Stimulated activated CD4-positive, alpha-beta T cell treated with anti-CD3 and anti-CD28 coated beads, TNF-alpha, amount 100 ng/mL, for 48 hours (primary cell): ENCODE results near the gene ANKRD10.

Experiments used
- DNase-seq, 3 donors: peaks; one replicate each; pipeline ENCODE4 v3.0.0-alpha.2; 2020; ENCODE audit warnings: low read depth in 3 of 3

Gene ANKRD10

GRCh38 chr13:110914331-110915056, 375 bp downstream of the ANKRD10 start:
- DNase-seq = peak; percentile 47 to 71 (median 60)

- no peak for DNase-seq
These were observed 863 bp downstream of the ANKRD10 start for GRCh38 chr13:110914081-110914330.

GRCh38 chr13:110913322-110914080, 1.4 kb downstream of the ANKRD10 start:
- no peak for DNase-seq

- DNase-seq = no peak
These were observed 2.2 kb downstream of the ANKRD10 start for GRCh38 chr13:110912651-110913051.

GRCh38 chr13:110911880-110912279, 3.0 kb downstream of the ANKRD10 start:
- DNase-seq = no peak

- DNase-seq = no peak
These were observed 4.6 kb downstream of the ANKRD10 start for GRCh38 chr13:110910013-110910890.

GRCh38 chr13:110907951-110908898, 6.6 kb downstream of the ANKRD10 start:
- no peak for DNase-seq

- no peak for DNase-seq
These were observed 7.6 kb downstream of the ANKRD10 start for GRCh38 chr13:110907301-110907700.

- DNase-seq = no peak
These were observed 10.1 kb downstream of the ANKRD10 start for GRCh38 chr13:110904748-110905147.

- DNase-seq = no peak
These were observed 12.5 kb downstream of the ANKRD10 start for GRCh38 chr13:110902370-110902769.

GRCh38 chr13:110897521-110897920, 17.3 kb downstream of the ANKRD10 start:
- no peak for DNase-seq

GRCh38 chr13:110897014-110897413, 17.9 kb downstream of the ANKRD10 start:
- DNase-seq = no peak

- DNase-seq = no peak
These were observed 20.8 kb downstream of the ANKRD10 start for GRCh38 chr13:110894086-110894485.

- no peak for DNase-seq
These were observed 21.3 kb downstream of the ANKRD10 start for GRCh38 chr13:110893571-110893970.

- no peak for DNase-seq
These were observed 24.3 kb downstream of the ANKRD10 start for GRCh38 chr13:110890279-110891165.

GRCh38 chr13:110888390-110888789, 26.5 kb downstream of the ANKRD10 start:
- DNase-seq = no peak

GRCh38 chr13:110887597-110888333, 27.1 kb downstream of the ANKRD10 start:
- no peak for DNase-seq

- no peak for DNase-seq
These were observed 27.8 kb downstream of the ANKRD10 start for GRCh38 chr13:110886870-110887596.
